ENCODE results near the gene EML4. TPM values are rescaled to one million over a fixed set of nuclear protein-coding genes. Genes with fewer than 3 reads are reported as not detected.

EML4 gene
- total and polyA plus RNA-seq, 2 donors (not counting 1 experiment from before 2014, with no cell fraction given): 49.4 to 134 TPM

DNA sequence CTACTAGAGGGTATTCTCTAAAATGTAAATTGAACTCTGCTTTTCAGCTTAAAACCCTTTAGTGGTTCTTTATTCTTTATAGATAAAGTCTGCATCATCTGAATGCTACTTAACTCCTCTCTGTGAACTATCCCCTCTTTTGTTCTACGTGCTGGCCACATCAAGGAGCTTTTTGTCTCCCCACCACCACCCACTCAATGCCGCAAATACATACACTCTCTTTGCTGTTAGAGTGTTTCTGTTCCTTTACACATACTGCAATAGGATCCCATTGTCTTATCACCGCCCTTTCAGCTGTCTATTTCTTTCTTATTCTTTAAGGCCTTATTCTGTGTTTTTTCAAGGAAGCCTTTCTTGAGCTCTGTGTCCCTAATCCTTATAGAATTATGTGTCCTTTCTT is 83.3 kb downstream of the EML4 start:
- peaks cover 27 to 38% of the 10 kb centered on the region in 2 donors for H3K4me1 ChIP-seq (ENCODE audit: control insufficient read depth in 2 of 2, insufficient read depth in 2 of 2, low read length in 2 of 2)
- DNase-seq (no peak), ATAC-seq (ENCODE audit: low read depth) (no peak)
- intact Hi-C loops (cut with micrococcal nuclease): no loop called here
- CTCF ChIA-PET: interaction anchor here (1.0 kb wide), 1 partner anchor 161 kb away, joined by 3 read pairs; no protein-coding TSS in a partner anchor
- H3K9ac ChIP-seq (ENCODE audit: low read length): no peak overlapping the region
- no peak overlapping the region for H3K4me3 Mint-ChIP-seq
- H3K27ac ChIP-seq (ENCODE audit: low read length in 2 of 2): no peak overlapping the region
- H3K4me2 ChIP-seq (replicated peaks; ENCODE audit: low read depth, low read length, poor library complexity, severe bottlenecking): no peak overlapping the region
- WGBS (ENCODE audit: insufficient coverage): no CpG with 5 or more reads among the region's 3 CpGs
- peaks cover 64% of the 10 kb centered on the region for H3K4me1 Mint-ChIP-seq
- TF ChIP-seq EZH2 (IDR thresholded peaks at IDR 0.05; ENCODE audit: borderline replicate concordance, insufficient read depth, low read depth, low read length, poor library complexity, severe bottlenecking): no peak
- TF ChIP-seq, protein P1, sequence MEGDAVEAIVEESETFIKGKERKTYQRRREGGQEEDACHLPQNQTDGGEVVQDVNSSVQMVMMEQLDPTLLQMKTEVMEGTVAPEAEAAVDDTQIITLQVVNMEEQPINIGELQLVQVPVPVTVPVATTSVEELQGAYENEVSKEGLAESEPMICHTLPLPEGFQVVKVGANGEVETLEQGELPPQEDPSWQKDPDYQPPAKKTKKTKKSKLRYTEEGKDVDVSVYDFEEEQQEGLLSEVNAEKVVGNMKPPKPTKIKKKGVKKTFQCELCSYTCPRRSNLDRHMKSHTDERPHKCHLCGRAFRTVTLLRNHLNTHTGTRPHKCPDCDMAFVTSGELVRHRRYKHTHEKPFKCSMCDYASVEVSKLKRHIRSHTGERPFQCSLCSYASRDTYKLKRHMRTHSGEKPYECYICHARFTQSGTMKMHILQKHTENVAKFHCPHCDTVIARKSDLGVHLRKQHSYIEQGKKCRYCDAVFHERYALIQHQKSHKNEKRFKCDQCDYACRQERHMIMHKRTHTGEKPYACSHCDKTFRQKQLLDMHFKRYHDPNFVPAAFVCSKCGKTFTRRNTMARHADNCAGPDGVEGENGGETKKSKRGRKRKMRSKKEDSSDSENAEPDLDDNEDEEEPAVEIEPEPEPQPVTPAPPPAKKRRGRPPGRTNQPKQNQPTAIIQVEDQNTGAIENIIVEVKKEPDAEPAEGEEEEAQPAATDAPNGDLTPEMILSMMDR (IDR thresholded peaks at IDR 0.05): no peak
- peaks cover 0 to 8% (median 2%) of the 10 kb centered on the region in 3 donors for H3K9me3 ChIP-seq (ENCODE audit: control extremely low read depth in 1 of 3, control insufficient read depth in 2 of 3, insufficient read depth in 1 of 3, low read length in 2 of 3)
- peaks cover 54% of the 10 kb centered on the region for H3K79me2 ChIP-seq (ENCODE audit: control insufficient read depth, insufficient read depth, low read length)
- no peaks in the 10 kb centered on the region for H3K9me3 Mint-ChIP-seq (ENCODE audit: insufficient read depth)
- no peak overlapping the region for H3K4me3 ChIP-seq (ENCODE audit: control extremely low read depth in 1 of 5, extremely low read depth in 1 of 5, insufficient read depth in 1 of 5, low read depth in 2 of 5, low read length in 4 of 5)
- peaks cover 0 to 35% of the 10 kb centered on the region in 2 experiments for H3K36me3 ChIP-seq (replicated peaks in 1 of 2; ENCODE audit: control extremely low read depth in 1 of 2, control insufficient read depth in 1 of 2, extremely low read depth in 1 of 2, insufficient read depth in 2 of 2, low read length in 1 of 2)
- no peaks in the 10 kb centered on the region for H3K27me3 Mint-ChIP-seq
- peaks cover 6% of the 10 kb centered on the region for H4K20me1 ChIP-seq (ENCODE audit: control insufficient read depth, insufficient read depth, low read length, poor library complexity, severe bottlenecking)
- no peak overlapping the region for H2AFZ ChIP-seq (ENCODE audit: insufficient read depth, low read depth, low read length, poor library complexity, severe bottlenecking)
- H3K27me3 ChIP-seq (replicated peaks in 1 of 4; ENCODE audit: control extremely low read depth in 1 of 4, control insufficient read depth in 3 of 4, insufficient read depth in 4 of 4, low read length in 3 of 4): no peaks in the 10 kb centered on the region
- peak overlapping the region; percentile 42 for H3K27ac Mint-ChIP-seq
- POLR2A ChIA-PET: no interaction called here

DNA sequence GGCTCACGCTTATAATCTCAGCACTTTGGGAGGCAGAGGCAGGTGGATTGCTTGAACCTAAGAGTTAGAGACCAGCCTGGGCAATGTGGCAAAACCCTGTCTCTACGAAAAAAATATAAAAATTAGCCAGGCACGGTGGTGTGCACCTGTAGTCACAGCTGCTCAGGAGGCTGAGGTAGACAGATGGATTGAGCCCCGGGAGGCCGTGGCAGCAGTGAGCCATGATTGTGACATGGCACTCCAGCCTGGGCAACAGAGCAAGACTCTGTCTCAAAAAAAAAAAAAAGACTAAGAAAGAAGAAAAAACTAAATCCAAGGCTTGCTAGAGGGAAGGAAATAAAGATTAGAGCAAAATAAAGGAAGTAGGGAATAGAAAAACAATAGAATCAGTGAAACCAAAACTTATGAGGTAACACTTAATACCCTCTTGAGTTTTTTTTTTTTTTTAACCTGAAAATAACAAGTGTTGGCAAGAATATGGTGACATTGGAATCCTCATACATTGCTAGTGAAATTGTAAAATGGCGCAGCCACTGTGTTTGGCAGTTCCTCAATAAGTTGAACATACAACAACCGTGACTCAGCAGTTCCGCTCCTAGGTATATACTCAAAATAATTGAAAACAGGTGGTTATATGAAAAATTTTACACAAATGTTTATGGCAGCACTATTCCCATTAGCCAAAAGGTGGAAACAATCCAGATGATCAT is 85.2 kb downstream of the EML4 start:
- Mint-ChIP-seq H3K4me1 (peaks cover 62% of the 10 kb centered on the region), H3K4me3 (no peak overlapping the region), H3K9me3 (ENCODE audit: insufficient read depth) (no peaks in the 10 kb centered on the region), H3K27ac (peak overlapping the region; percentile 48), H3K27me3 (no peaks in the 10 kb centered on the region)
- no peak for TF ChIP-seq EZH2 (IDR thresholded peaks at IDR 0.05; ENCODE audit: borderline replicate concordance, insufficient read depth, low read depth, low read length, poor library complexity, severe bottlenecking)
- TF ChIP-seq, protein P1 (IDR thresholded peaks at IDR 0.05): no peak
- Histone ChIP-seq H3K36me3 (replicated peaks in 1 of 2; ENCODE audit: control extremely low read depth in 1 of 2, control insufficient read depth in 1 of 2, extremely low read depth in 1 of 2, insufficient read depth in 2 of 2, low read length in 1 of 2) (peaks cover 5 to 45% of the 10 kb centered on the region in 2 experiments), H3K4me1 (ENCODE audit: control insufficient read depth in 2 of 2, insufficient read depth in 2 of 2, low read length in 2 of 2) (peaks cover 27 to 37% of the 10 kb centered on the region in 2 donors), H3K9ac (ENCODE audit: low read length) (no peak overlapping the region), H3K4me2 (replicated peaks; ENCODE audit: low read depth, low read length, poor library complexity, severe bottlenecking) (no peak overlapping the region), H3K27ac (ENCODE audit: low read length in 2 of 2) (peak overlapping the region in 1 of 2 donors; percentile 16), H3K4me3 (ENCODE audit: control extremely low read depth in 1 of 5, extremely low read depth in 1 of 5, insufficient read depth in 1 of 5, low read depth in 2 of 5, low read length in 4 of 5) (no peak overlapping the region), H3K79me2 (ENCODE audit: control insufficient read depth, insufficient read depth, low read length) (peaks cover 60% of the 10 kb centered on the region), H2AFZ (ENCODE audit: insufficient read depth, low read depth, low read length, poor library complexity, severe bottlenecking) (no peak overlapping the region), H3K27me3 (replicated peaks in 1 of 4; ENCODE audit: control extremely low read depth in 1 of 4, control insufficient read depth in 3 of 4, insufficient read depth in 4 of 4, low read length in 3 of 4) (no peaks in the 10 kb centered on the region), H3K9me3 (ENCODE audit: control extremely low read depth in 1 of 3, control insufficient read depth in 2 of 3, insufficient read depth in 1 of 3, low read length in 2 of 3) (peaks cover 0 to 8% (median 2%) of the 10 kb centered on the region in 3 donors), H4K20me1 (ENCODE audit: control insufficient read depth, insufficient read depth, low read length, poor library complexity, severe bottlenecking) (peaks cover 6% of the 10 kb centered on the region)
- intact Hi-C loops (cut with micrococcal nuclease): no loop called here
- ATAC-seq (ENCODE audit: low read depth): no peak
- ChIA-PET CTCF (no interaction called here), POLR2A (no interaction called here)
- DNase-seq: peak; percentile 26
- 50% methylated on average over 2 of the region's 8 CpGs for WGBS (ENCODE audit: insufficient coverage)
